Ishikawa (cell line): ENCODE results near the gene TIMMDC1.

Experiments used
- CEBPB ChIP-seq: IDR thresholded peaks from 2 replicates; pipeline ENCODE4 v1.6.1; 2012
- CREB1 ChIP-seq: IDR thresholded peaks from 2 replicates; pipeline ENCODE4 v1.6.1; 2012; ENCODE audit warnings: low read depth
- EGR1 ChIP-seq: IDR thresholded peaks from 2 replicates; pipeline ENCODE4 v1.6.1; 2012
- EP300 ChIP-seq: IDR thresholded peaks from 2 replicates; pipeline ENCODE4 v1.6.1; 2012; ENCODE audit warnings: borderline replicate concordance
- FOXM1 ChIP-seq: IDR thresholded peaks from 2 replicates; pipeline ENCODE4 v1.6.1; 2012; ENCODE audit warnings: low read depth, borderline replicate concordance
- MAX ChIP-seq: IDR thresholded peaks from 2 replicates; pipeline ENCODE4 v1.6.1; 2012
- NFIC ChIP-seq: IDR thresholded peaks from 2 replicates; pipeline ENCODE4 v1.6.1; 2012
- RAD21 ChIP-seq: IDR thresholded peaks from 2 replicates; pipeline ENCODE4 v1.6.1; 2012; ENCODE audit warnings: low read depth
- TAF1 ChIP-seq: IDR thresholded peaks from 2 replicates; pipeline ENCODE4 v1.6.1; 2012; ENCODE audit warnings: low read depth, mild to moderate bottlenecking
- TCF12 ChIP-seq: IDR thresholded peaks from 2 replicates; pipeline ENCODE4 v1.6.1; 2012; ENCODE audit warnings: low read depth
- TEAD4 ChIP-seq: IDR thresholded peaks from 2 replicates; pipeline ENCODE4 v1.6.1; 2012
- YY1 ChIP-seq: IDR thresholded peaks from 2 replicates; pipeline ENCODE4 v1.6.1; 2012; ENCODE audit warnings: low read depth
- ZBTB7A ChIP-seq: IDR thresholded peaks from 2 replicates; pipeline ENCODE4 v1.6.1; 2012; ENCODE audit warnings: low read depth
- TF ChIP-seq, protein P1 (sequence below): IDR thresholded peaks from 2 replicates; pipeline ENCODE4 v1.6.1; 2012; ENCODE audit warnings: low read depth, mild to moderate bottlenecking
- TF ChIP-seq, protein P2 (sequence below): IDR thresholded peaks from 2 replicates; pipeline ENCODE4 v1.6.1; 2012

The TIMMDC1 gene

DNA sequence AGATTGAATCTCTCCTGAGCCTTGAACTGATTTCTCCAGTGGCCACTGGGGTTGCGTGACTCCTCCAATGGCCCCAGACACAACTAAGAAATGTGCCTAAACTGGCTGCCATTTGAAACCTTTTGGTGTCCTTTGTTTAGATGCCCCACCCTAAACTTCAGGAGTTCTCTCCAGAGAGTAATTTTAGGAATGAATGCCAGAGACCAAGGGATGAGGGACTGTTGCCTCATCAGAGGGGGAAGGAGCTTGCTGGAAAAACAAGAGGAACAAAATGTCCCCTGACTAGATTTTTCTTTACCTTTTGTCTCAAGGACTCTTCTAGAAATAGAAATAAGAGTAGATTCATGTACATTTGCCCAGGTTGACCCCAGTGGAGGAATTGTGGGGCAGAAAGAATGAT, 72.9 kb downstream of the TIMMDC1 start:
- no peak for TF ChIP-seq CEBPB
- TF ChIP-seq, protein P1, sequence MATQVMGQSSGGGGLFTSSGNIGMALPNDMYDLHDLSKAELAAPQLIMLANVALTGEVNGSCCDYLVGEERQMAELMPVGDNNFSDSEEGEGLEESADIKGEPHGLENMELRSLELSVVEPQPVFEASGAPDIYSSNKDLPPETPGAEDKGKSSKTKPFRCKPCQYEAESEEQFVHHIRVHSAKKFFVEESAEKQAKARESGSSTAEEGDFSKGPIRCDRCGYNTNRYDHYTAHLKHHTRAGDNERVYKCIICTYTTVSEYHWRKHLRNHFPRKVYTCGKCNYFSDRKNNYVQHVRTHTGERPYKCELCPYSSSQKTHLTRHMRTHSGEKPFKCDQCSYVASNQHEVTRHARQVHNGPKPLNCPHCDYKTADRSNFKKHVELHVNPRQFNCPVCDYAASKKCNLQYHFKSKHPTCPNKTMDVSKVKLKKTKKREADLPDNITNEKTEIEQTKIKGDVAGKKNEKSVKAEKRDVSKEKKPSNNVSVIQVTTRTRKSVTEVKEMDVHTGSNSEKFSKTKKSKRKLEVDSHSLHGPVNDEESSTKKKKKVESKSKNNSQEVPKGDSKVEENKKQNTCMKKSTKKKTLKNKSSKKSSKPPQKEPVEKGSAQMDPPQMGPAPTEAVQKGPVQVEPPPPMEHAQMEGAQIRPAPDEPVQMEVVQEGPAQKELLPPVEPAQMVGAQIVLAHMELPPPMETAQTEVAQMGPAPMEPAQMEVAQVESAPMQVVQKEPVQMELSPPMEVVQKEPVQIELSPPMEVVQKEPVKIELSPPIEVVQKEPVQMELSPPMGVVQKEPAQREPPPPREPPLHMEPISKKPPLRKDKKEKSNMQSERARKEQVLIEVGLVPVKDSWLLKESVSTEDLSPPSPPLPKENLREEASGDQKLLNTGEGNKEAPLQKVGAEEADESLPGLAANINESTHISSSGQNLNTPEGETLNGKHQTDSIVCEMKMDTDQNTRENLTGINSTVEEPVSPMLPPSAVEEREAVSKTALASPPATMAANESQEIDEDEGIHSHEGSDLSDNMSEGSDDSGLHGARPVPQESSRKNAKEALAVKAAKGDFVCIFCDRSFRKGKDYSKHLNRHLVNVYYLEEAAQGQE = no peak
- TF ChIP-seq ZBTB7A = no peak
- no peak for TF ChIP-seq EP300
- no peak for TF ChIP-seq FOXM1
- no peak for TF ChIP-seq TAF1
- no peak for TF ChIP-seq NFIC
- TF ChIP-seq RAD21 = no peak
- TF ChIP-seq, protein P2, sequence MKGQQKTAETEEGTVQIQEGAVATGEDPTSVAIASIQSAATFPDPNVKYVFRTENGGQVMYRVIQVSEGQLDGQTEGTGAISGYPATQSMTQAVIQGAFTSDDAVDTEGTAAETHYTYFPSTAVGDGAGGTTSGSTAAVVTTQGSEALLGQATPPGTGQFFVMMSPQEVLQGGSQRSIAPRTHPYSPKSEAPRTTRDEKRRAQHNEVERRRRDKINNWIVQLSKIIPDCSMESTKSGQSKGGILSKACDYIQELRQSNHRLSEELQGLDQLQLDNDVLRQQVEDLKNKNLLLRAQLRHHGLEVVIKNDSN = no peak
- TF ChIP-seq EGR1 = no peak
- TF ChIP-seq CREB1 = no peak
- TF ChIP-seq TEAD4 = no peak
- TF ChIP-seq YY1 = no peak
- no peak for TF ChIP-seq MAX
- TF ChIP-seq TCF12 = no peak

- no peak for TF ChIP-seq ZBTB7A
- no peak for TF ChIP-seq EP300
- TF ChIP-seq CEBPB = no peak
- no peak for TF ChIP-seq FOXM1
- TF ChIP-seq MAX = no peak
- no peak for TF ChIP-seq TAF1
- TF ChIP-seq TEAD4 = no peak
- TF ChIP-seq NFIC = no peak
- no peak for TF ChIP-seq TCF12
- TF ChIP-seq, protein P1 = no peak
- no peak for TF ChIP-seq CREB1
- TF ChIP-seq EGR1 = no peak
- no peak for TF ChIP-seq RAD21
- TF ChIP-seq, protein P2 = no peak
- TF ChIP-seq YY1 = no peak
Measured at GRCh38 chr3:119571688-119572087, 73.3 kb downstream of the TIMMDC1 start.
